Lung (tissue), 12 donors: ENCODE measurements around the gene SF3B2. TPM values are rescaled to one million over a fixed set of nuclear protein-coding genes. Genes with fewer than 3 reads are reported as not detected.

Experiments
- ATAC-seq: fragments of 200-7000 bp; cut with Tn5 transposase; one replicate; pipeline ENCODE4 v1.9.1; 2020; ENCODE audit warnings: moderate number of reproducible peaks; ENCODE audit not compliant: insufficient read depth, low FRiP score
- DNase-seq, 3 donors: peaks; one replicate each; pipeline ENCODE4 v3.0.0-alpha.2; 2013 to 2017
- H3K27ac ChIP-seq, 2 donors: one replicate each; pipeline ENCODE4 v1.5.1; 2013; ENCODE audit warnings: mild to moderate bottlenecking in 2 of 2, moderate library complexity in 2 of 2, control low read depth in 1 of 2, inconsistent platforms in 1 of 2, low read depth in 1 of 2, low read length in 1 of 2
- H3K27me3 ChIP-seq, 3 donors: one replicate each; pipeline ENCODE4 v1.5.1; 2013; ENCODE audit warnings: low read length in 2 of 3; ENCODE audit not compliant: control insufficient read depth in 3 of 3, insufficient read depth in 3 of 3
- H3K36me3 ChIP-seq, 4 donors: one replicate each; pipeline ENCODE4 v1.5.1; 2013; ENCODE audit warnings: low read length in 4 of 4, mild to moderate bottlenecking in 1 of 4, moderate library complexity in 1 of 4; ENCODE audit not compliant: control insufficient read depth in 4 of 4, insufficient read depth in 4 of 4
- H3K4me1 ChIP-seq, 5 donors: one replicate each; pipeline ENCODE4 v1.5.1; 2013; ENCODE audit warnings: low read length in 5 of 5, mild to moderate bottlenecking in 2 of 5, moderate library complexity in 1 of 5; ENCODE audit not compliant: control insufficient read depth in 5 of 5, insufficient read depth in 5 of 5
- H3K4me3 ChIP-seq: one replicate; pipeline ENCODE4 v1.5.1; 2013; ENCODE audit warnings: mild to moderate bottlenecking, control low read depth, moderate library complexity
- H3K9ac ChIP-seq, 2 donors: one replicate each; pipeline ENCODE4 v1.5.1; 2013; ENCODE audit warnings: low read length in 2 of 2, control low read depth in 1 of 2; ENCODE audit not compliant: insufficient read depth in 1 of 2
- H3K9me3 ChIP-seq, 4 donors: one replicate each; pipeline ENCODE4 v1.5.1; 2013; ENCODE audit warnings: low read length in 3 of 4, mild to moderate bottlenecking in 1 of 4, moderate library complexity in 1 of 4; ENCODE audit not compliant: control insufficient read depth in 4 of 4, insufficient read depth in 3 of 4
- WGBS, 2 donors: extraction: QIAGEN DNeasy Blood & Tissue Kit; methylation state at CpG; one replicate each; pipeline ENCODE4 v1.1.7; 2013; 5-methylcytosine and 5-hydroxymethylcytosine counted together
- polyA plus RNA-seq, 2 donors: library from polyadenylated mRNA; stranded (reverse); fragments of 200-250 nt; gene quantifications; one replicate each; pipeline ENCODE4 v1.2.1, GENCODE V29; 2013
- total RNA-seq, 2 donors: library from RNA; depleted of rRNA in 1 of 2; stranded (reverse); fragments of >200 nt in 1 of 2; gene quantifications; one replicate each; pipeline ENCODE4 v1.2.1, GENCODE V29; 2014 to 2021
- TF ChIP-seq, protein P1 (sequence below): IDR thresholded peaks from 2 replicates; pipeline ENCODE4 v1.5.1; 2012; ENCODE audit warnings: mild to moderate bottlenecking; ENCODE audit errors: control extremely low read depth, extremely low read depth
- donor health status: control.
- donor health status: control.
- donor health status: Bipolar disorder and iron deficiency.
- donor health status: healthy.
- donor health status: DM: yes; HTN: yes; CAD: no.

Gene SF3B2
- total and polyA plus RNA-seq, 4 donors = 78.0 to 187 (median 134) TPM

DNA sequence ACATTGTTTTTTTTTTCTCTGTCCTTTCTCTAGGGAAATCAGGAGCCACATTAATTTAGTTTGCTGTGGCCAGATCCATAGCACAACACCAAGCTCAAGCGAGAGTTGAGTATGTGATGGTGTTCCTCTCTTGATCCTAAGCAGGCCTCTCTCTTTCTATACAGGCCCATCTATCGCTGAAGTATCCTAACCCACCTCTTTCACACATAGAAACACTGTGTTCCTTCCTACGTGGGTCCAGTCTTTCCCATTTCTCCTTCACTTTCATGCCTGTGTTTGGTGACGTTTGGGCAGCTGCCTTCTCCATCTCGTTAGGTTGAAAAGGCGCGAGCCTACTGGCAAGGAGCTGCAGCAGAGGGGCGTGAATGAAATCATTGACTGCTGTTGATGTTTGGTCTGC is 20.4 kb downstream of the SF3B2 start:
- TF ChIP-seq, protein P1, sequence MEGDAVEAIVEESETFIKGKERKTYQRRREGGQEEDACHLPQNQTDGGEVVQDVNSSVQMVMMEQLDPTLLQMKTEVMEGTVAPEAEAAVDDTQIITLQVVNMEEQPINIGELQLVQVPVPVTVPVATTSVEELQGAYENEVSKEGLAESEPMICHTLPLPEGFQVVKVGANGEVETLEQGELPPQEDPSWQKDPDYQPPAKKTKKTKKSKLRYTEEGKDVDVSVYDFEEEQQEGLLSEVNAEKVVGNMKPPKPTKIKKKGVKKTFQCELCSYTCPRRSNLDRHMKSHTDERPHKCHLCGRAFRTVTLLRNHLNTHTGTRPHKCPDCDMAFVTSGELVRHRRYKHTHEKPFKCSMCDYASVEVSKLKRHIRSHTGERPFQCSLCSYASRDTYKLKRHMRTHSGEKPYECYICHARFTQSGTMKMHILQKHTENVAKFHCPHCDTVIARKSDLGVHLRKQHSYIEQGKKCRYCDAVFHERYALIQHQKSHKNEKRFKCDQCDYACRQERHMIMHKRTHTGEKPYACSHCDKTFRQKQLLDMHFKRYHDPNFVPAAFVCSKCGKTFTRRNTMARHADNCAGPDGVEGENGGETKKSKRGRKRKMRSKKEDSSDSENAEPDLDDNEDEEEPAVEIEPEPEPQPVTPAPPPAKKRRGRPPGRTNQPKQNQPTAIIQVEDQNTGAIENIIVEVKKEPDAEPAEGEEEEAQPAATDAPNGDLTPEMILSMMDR = no peak
- Histone ChIP-seq H3K4me1 (peaks cover 0 to 21% (median 13%) of the 10 kb centered on the region in 5 donors), H3K9ac (no peak overlapping the region), H3K4me3 (no peak overlapping the region), H3K27me3 (no peaks in the 10 kb centered on the region), H3K27ac (peak overlapping the region in 1 of 2 donors; percentile 33), H3K9me3 (no peaks in the 10 kb centered on the region), H3K36me3 (peaks cover 4 to 27% (median 18%) of the 10 kb centered on the region in 4 donors)
- no peak for DNase-seq
- no peak for ATAC-seq
- 85 to 90% methylated on average over 8 of the region's 8 CpGs for WGBS, 2 donors

DNA sequence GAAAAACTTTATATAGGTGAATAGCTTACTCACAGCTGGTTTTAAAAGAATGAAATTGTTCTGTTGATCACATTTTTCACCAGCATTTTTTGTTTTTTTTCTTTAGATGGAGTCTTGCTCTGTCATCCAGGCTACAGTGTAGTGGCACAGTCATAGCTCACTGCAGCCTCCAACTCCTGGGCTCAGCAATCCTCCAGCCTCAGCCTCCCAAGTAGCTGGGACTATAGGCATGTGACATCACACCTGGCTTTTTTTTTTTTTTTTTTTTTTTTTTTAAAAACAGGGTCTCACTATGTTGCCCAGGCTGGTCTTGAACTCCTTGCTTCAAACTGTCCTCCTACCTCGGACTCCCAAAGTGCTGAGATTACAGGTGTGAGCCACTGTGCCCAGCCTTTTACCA is 21.5 kb downstream of the SF3B2 start:
- TF ChIP-seq, protein P1 = no peak
- DNase-seq (no peak), ATAC-seq (no peak)
- 96 to 100% methylated on average over 1 of the region's 1 CpG for WGBS, 2 donors
- Histone ChIP-seq H3K9me3 (no peaks in the 10 kb centered on the region), H3K4me1 (peaks cover 0 to 21% (median 10%) of the 10 kb centered on the region in 5 donors), H3K9ac (no peak overlapping the region), H3K27me3 (no peaks in the 10 kb centered on the region), H3K4me3 (no peak overlapping the region), H3K36me3 (peaks cover 3 to 16% (median 10%) of the 10 kb centered on the region in 4 donors), H3K27ac (no peak overlapping the region)

DNA sequence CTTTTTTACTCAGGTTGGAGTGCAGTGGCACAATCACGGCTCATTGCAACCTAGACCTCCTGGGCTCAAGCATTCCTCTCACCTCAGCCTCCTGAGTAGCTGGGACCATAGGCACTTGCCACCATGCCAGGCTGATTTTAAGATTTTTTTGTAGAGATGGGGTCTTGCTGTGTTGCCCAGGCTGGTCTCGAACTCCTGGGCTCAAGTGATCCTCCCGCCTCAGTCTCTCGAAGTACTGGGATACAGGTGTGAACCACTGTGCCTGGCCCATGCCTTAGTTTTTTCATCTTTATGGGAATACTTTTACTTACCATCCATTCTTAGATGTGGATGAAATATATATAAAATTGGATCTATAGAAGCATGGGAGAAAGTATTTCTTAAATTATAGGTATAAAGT is 23.1 kb downstream of the SF3B2 start:
- peaks cover 4 to 12% (median 9%) of the 10 kb centered on the region in 4 donors for H3K36me3 ChIP-seq

More for the DNA sequence above, 23.1 kb downstream of the SF3B2 start:
- no peak for DNase-seq
- 98 to 99% methylated on average over 4 of the region's 4 CpGs for WGBS, 2 donors
- no peaks in the 10 kb centered on the region for H3K27me3 ChIP-seq
- H3K9ac ChIP-seq = no peak overlapping the region
- no peak overlapping the region for H3K4me3 ChIP-seq
- H3K4me1 ChIP-seq = peaks cover 0 to 14% (median 7%) of the 10 kb centered on the region in 5 donors
- no peak for ATAC-seq
- no peak overlapping the region for H3K27ac ChIP-seq
- TF ChIP-seq, protein P1 = no peak
- H3K9me3 ChIP-seq = no peaks in the 10 kb centered on the region
